ENCODE data around the gene OR2D2. TPM values are rescaled to one million over a fixed set of nuclear protein-coding genes. Genes with fewer than 3 reads are reported as not detected.
"Not testable (repeated sequence)": the region's sequence is repeated elsewhere in the genome, so short reads cannot be mapped to it uniquely, and the experiment has no call there.

OR2D2 gene
- total RNA-seq, 1 donor from 2014 or later = 0.64 TPM

DNA sequence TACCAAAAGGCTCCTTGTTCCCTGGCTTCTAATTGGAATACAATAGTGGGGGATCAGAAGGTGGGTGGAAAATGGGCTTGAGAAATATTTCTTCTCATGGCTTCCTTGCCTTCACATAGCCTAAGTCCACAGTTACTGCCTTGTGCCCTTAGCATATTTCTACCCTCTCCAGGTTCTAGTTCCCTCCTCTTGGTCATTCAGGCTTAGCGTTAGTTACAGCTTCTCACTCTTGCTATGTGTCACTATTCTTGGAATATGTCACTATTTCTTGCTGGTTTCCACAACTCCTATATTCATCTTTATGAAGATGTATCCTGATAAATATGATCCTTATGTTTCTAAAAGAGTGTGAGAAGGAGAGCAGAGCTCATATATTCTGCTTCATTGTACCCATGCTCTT lies 2.5 kb downstream of the OR2D2 start:
- DNase-seq = no peak
- H3K27me3 Mint-ChIP-seq (ENCODE audit: unreplicated experiment) = no peaks in the 10 kb centered on the region

DNA sequence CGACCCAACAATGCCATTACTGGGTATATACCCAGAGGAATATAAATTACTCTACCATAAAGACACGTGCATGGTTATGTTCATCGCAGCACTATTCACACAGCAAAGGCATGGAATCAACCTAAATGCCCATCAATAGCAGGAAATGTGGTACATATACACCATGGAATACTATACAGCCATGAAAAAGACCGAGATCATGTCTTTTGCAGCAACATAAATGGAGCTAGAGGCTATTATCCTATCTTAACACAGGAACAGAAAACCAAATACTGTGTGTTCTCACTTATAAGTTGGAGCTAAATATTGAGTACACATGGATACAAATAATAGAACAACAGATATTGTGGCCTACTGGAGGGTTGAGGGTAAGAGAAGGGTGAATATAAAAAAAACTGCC lies 3.5 kb downstream of the OR2D2 start:
- Mint-ChIP-seq H3K27ac (ENCODE audit: unreplicated experiment) (no peak overlapping the region), H3K4me1 (ENCODE audit: low read depth, unreplicated experiment) (no peaks in the 10 kb centered on the region), H3K36me3 (ENCODE audit: unreplicated experiment) (no peaks in the 10 kb centered on the region), H3K9me3 (ENCODE audit: unreplicated experiment) (no peaks in the 10 kb centered on the region), H3K4me3 (ENCODE audit: unreplicated experiment) (no peak overlapping the region), H3K27me3 (ENCODE audit: unreplicated experiment) (no peaks in the 10 kb centered on the region)
- DNase-seq = no peak
- TF ChIP-seq CTCF (IDR thresholded peaks at IDR 0.05; ENCODE audit: partially characterized antibody, unreplicated experiment) = no peak

More for the DNA sequence above, 2.5 kb downstream of the OR2D2 start:
- H3K4me3 Mint-ChIP-seq (ENCODE audit: unreplicated experiment) = no peak overlapping the region
- no peaks in the 10 kb centered on the region for H3K9me3 Mint-ChIP-seq (ENCODE audit: unreplicated experiment)
- TF ChIP-seq CTCF (IDR thresholded peaks at IDR 0.05; ENCODE audit: partially characterized antibody, unreplicated experiment) = no peak
- no peaks in the 10 kb centered on the region for H3K4me1 Mint-ChIP-seq (ENCODE audit: low read depth, unreplicated experiment)
- H3K36me3 Mint-ChIP-seq (ENCODE audit: unreplicated experiment) = no peaks in the 10 kb centered on the region
- no peak overlapping the region for H3K27ac Mint-ChIP-seq (ENCODE audit: unreplicated experiment)

DNA sequence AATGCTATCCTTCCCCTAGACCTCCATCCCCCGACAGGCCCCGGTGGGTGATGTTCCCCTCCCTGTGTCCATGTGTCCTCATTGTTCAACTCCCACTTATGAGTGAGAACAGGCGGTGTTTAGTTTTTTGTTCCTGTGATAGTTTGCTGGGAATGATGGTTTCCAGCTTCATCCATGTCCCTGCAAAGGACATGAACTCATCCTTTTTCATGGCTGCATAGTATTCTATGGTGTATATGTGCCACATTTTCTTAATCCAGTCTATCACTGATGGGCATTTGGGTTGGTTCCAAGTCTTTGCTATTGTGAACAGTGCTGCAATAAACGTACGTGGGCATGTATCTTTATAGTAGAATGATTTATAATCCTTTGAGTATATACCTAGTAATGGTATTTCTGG lies 4.6 kb downstream of the OR2D2 start:
- not testable (repeated sequence) for H3K27ac Mint-ChIP-seq (ENCODE audit: unreplicated experiment); H3K4me1 Mint-ChIP-seq (ENCODE audit: low read depth, unreplicated experiment); H3K36me3 Mint-ChIP-seq (ENCODE audit: unreplicated experiment)

DNA sequence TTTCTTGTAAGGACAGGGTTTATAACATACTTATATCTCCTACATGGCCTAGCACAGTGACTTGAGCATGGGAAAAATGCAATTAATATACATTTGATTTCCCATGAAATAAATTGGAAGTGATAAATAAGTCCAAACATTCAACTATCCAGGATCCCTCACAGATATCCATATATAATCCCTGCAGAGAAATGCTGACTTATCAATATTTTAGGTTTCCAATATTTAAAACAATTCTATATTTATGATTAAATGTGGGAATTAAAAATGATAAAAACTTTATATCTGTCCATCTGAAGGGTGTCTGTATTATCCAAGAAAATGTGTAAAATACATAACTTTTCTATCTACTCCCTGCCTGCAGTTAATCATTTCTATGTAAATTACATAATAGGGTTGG lies 9.5 kb downstream of the OR2D2 start:
- H3K27me3 Mint-ChIP-seq (ENCODE audit: unreplicated experiment) = no peaks in the 10 kb centered on the region
- no peak overlapping the region for H3K4me3 Mint-ChIP-seq (ENCODE audit: unreplicated experiment)
- no peaks in the 10 kb centered on the region for H3K4me1 Mint-ChIP-seq (ENCODE audit: low read depth, unreplicated experiment)
- H3K27ac Mint-ChIP-seq (ENCODE audit: unreplicated experiment) = no peak overlapping the region
- H3K9me3 Mint-ChIP-seq (ENCODE audit: unreplicated experiment) = no peaks in the 10 kb centered on the region
- TF ChIP-seq CTCF (IDR thresholded peaks at IDR 0.05; ENCODE audit: partially characterized antibody, unreplicated experiment) = no peak
- H3K36me3 Mint-ChIP-seq (ENCODE audit: unreplicated experiment) = no peaks in the 10 kb centered on the region
- DNase-seq = no peak

More for the DNA sequence above, 4.6 kb downstream of the OR2D2 start:
- not testable (repeated sequence) for H3K4me3 Mint-ChIP-seq (ENCODE audit: unreplicated experiment); H3K9me3 Mint-ChIP-seq (ENCODE audit: unreplicated experiment); DNase-seq; H3K27me3 Mint-ChIP-seq (ENCODE audit: unreplicated experiment)

DNA sequence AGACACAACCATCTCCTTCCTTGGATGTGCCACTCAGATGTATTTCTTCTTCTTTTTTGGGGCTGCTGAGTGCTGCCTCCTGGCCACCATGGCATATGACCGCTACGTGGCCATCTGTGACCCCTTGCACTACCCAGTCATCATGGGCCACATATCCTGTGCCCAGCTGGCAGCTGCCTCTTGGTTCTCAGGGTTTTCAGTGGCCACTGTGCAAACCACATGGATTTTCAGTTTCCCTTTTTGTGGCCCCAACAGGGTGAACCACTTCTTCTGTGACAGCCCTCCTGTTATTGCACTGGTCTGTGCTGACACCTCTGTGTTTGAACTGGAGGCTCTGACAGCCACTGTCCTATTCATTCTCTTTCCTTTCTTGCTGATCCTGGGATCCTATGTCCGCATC lies 15.4 kb downstream of the OR2D2 start:
- Mint-ChIP-seq H3K27ac (ENCODE audit: unreplicated experiment) (no peak overlapping the region), H3K27me3 (ENCODE audit: unreplicated experiment) (no peaks in the 10 kb centered on the region), H3K4me1 (ENCODE audit: low read depth, unreplicated experiment) (no peaks in the 10 kb centered on the region), H3K9me3 (ENCODE audit: unreplicated experiment) (peaks cover 1% of the 10 kb centered on the region), H3K36me3 (ENCODE audit: unreplicated experiment) (peaks cover 5% of the 10 kb centered on the region), H3K4me3 (ENCODE audit: unreplicated experiment) (no peak overlapping the region)
- no peak for TF ChIP-seq CTCF (IDR thresholded peaks at IDR 0.05; ENCODE audit: partially characterized antibody, unreplicated experiment)
- DNase-seq = no peak

DNA sequence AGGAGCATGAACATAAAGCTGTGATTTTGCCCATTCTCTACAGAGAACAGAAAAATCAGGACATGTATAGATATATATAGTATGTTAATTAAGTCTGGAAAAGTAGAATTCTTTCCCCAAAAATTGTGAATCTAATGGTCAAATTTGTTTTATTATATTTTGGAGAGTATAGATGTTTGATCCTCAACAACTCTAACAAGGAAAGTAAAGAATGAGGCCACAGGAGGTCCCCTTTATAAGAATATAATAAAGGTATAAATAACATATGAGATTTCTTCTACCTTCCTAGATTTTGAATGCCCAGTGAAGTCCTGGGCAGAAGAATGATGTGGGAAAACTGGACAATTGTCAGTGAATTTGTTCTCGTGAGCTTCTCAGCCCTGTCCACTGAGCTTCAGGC lies 16.0 kb downstream of the OR2D2 start, which contains the start of gene OR10A4:
Gene OR10A4, plus strand, starts transcription at position 301 of the 400 bp plus-strand sequence. Its CDS starts 23 bp downstream, at position 324.
- Mint-ChIP-seq H3K4me1 (ENCODE audit: low read depth, unreplicated experiment) (no peaks in the 10 kb centered on the region), H3K4me3 (ENCODE audit: unreplicated experiment) (no peak within 1 kb of the TSS), H3K36me3 (ENCODE audit: unreplicated experiment) (peaks cover 5% of the 10 kb centered on the region), H3K9me3 (ENCODE audit: unreplicated experiment) (peaks cover 1% of the 10 kb centered on the region), H3K27me3 (ENCODE audit: unreplicated experiment) (no peaks in the 10 kb centered on the region), H3K27ac (ENCODE audit: unreplicated experiment) (no peak within 1 kb of the TSS)
- no peak for TF ChIP-seq CTCF (IDR thresholded peaks at IDR 0.05; ENCODE audit: partially characterized antibody, unreplicated experiment)
- no peak for DNase-seq

Data from glutamatergic neuron (in vitro differentiated cells).